HepG2 (cell line): ENCODE results near the gene FAM234B. TPM values are rescaled to one million over a fixed set of nuclear protein-coding genes. Genes with fewer than 3 reads are reported as not detected.

Experiments
- ATAC-seq: fragments of 200-7000 bp; cut with Tn5 transposase; 3 replicates; pipeline ENCODE4 v1.9.1; 2020; ENCODE audit warnings: mild to moderate bottlenecking, moderate library complexity
- BruUV-seq: library from RNA; stranded (reverse); fragments of 400-500 nt; replicated peaks from 2 replicates; lab custom pipeline; 2021; lab: Mats Ljungman, UMichigan
- CTCF ChIA-PET: fragments of 300-600 bp; formaldehyde crosslinking; extraction: SDS; loops from one replicate; lab custom pipeline; 2021; ENCODE audit warnings: low total read pairs, inconsistent platforms, low intra/inter-chr PET ratio; lab: Yijun Ruan, JAX
- POLR2A ChIA-PET: fragments of 350-600 bp; sonication (Branson Sonifier 250); formaldehyde crosslinking; loops from one replicate; lab custom pipeline; 2020; ENCODE audit warnings: antibody characterized with exemption, inconsistent platforms; lab: Yijun Ruan, JAX
- DNase-seq: peaks from one replicate; pipeline ENCODE4 v3.0.0-alpha.2; 2015; ENCODE audit warnings: low spot score
- FAIRE-seq: peaks from 3 replicates; lab custom pipeline; 2011; peaks lifted over from hg19 to GRCh38; lab: Jason Lieb, UNC
- H2AFZ ChIP-seq: one replicate; pipeline ENCODE4 v1.6.1; 2011; ENCODE audit warnings: low read length, inconsistent platforms
- H3K27ac ChIP-seq: fragments of 300-600 bp; 3 replicates; pipeline ENCODE4 v1.8.0; 2011; ENCODE audit warnings: mixed run types, mild to moderate bottlenecking, mixed read lengths, low read length, inconsistent platforms; ENCODE audit not compliant: insufficient read depth; ENCODE audit errors: extremely low read length
- H3K27me3 ChIP-seq, 2 experiments: fragments of 200-600 bp in 1 of 2; 2 replicates in 1 of 2; 3 replicates in 1 of 2; pipeline versions ENCODE4 v1.6.0 to v1.8.0; 2011; ENCODE audit warnings: low read length in 2 of 2, mild to moderate bottlenecking in 2 of 2, moderate library complexity in 2 of 2, inconsistent platforms in 1 of 2; ENCODE audit not compliant: insufficient read depth in 2 of 2, control insufficient read depth in 1 of 2
- H3K36me3 ChIP-seq, 2 experiments: fragments of 200-600 bp in 1 of 2; replicated peaks in 1 of 2; 2 replicates in 1 of 2; 3 replicates in 1 of 2; pipeline versions ENCODE4 v1.5.1 to v1.8.0; 2011; ENCODE audit warnings: low read length in 2 of 2, inconsistent platforms in 1 of 2; ENCODE audit not compliant: insufficient read depth in 2 of 2, control insufficient read depth in 1 of 2
- H3K4me1 ChIP-seq: 2 replicates; pipeline ENCODE4 v1.5.1; 2012; ENCODE audit warnings: low read length, inconsistent platforms; ENCODE audit not compliant: insufficient read depth
- H3K4me2 ChIP-seq: 2 replicates; pipeline ENCODE4 v1.6.0; 2011; ENCODE audit warnings: low read depth, low read length, inconsistent platforms
- H3K4me3 ChIP-seq, 3 experiments: fragments of 200-600 bp in 1 of 3; sonication (generic), shearing (Covaris generic) in 1 of 3; replicated peaks in 1 of 3; 2 replicates each; pipeline ENCODE4 v1.5.1; 2011 to 2016; ENCODE audit warnings: low read length in 3 of 3, inconsistent platforms in 2 of 3, low read depth in 2 of 3, mild to moderate bottlenecking in 2 of 3, control low read depth in 1 of 3, mixed read lengths in 1 of 3; ENCODE audit not compliant: insufficient read depth in 1 of 3
- H3K79me2 ChIP-seq: one replicate; pipeline ENCODE4 v1.6.1; 2011; ENCODE audit warnings: low read length, inconsistent platforms; ENCODE audit not compliant: insufficient read depth
- H3K9ac ChIP-seq: 2 replicates; pipeline ENCODE4 v1.6.0; 2011; ENCODE audit warnings: mild to moderate bottlenecking, low read depth, low read length, inconsistent platforms; ENCODE audit not compliant: insufficient read depth
- H3K9me3 ChIP-seq: 2 replicates; pipeline ENCODE4 v1.5.1; 2012; ENCODE audit warnings: mild to moderate bottlenecking, low read length
- H4K20me1 ChIP-seq: 2 replicates; pipeline ENCODE4 v1.6.0; 2011; ENCODE audit warnings: inconsistent platforms, mild to moderate bottlenecking, low read length, moderate library complexity; ENCODE audit not compliant: insufficient read depth
- ASH2L ChIP-seq: fragments of 300-600, 200-600 bp; sonication (generic); IDR thresholded peaks from 2 replicates; pipeline ENCODE4 v1.7.0; 2017; ENCODE audit warnings: low read depth, mild to moderate bottlenecking, moderate library complexity, mixed read lengths, low read length; ENCODE audit not compliant: insufficient read length
- CREM ChIP-seq, 2 experiments: sonication (generic) in 1 of 2; formaldehyde crosslinking in 1 of 2; IDR thresholded peaks; 2 replicates each; pipeline versions ENCODE4 v1.4.0 to v1.6.1; 2016 to 2020; ENCODE audit warnings: antibody characterized with exemption in 1 of 2, mild to moderate bottlenecking in 1 of 2, missing genetic modification reagents in 1 of 2
- FOXA1 ChIP-seq, 2 experiments: fragments of 450-650 bp in 1 of 2; sonication (generic) in 1 of 2; formaldehyde crosslinking in 1 of 2; IDR thresholded peaks; 2 replicates each; pipeline versions ENCODE4 v1.4.0 to v1.6.1; 2016 to 2020; ENCODE audit warnings: missing genetic modification reagents in 1 of 2
- HOXA7 ChIP-seq: sonication (generic); formaldehyde crosslinking; IDR thresholded peaks from 2 replicates; pipeline ENCODE4 v1.8.1; 2022; ENCODE audit warnings: mild to moderate bottlenecking, missing genetic modification reagents, moderate library complexity
- KDM5B ChIP-seq: sonication (generic); formaldehyde crosslinking; IDR thresholded peaks from 2 replicates; pipeline ENCODE4 v1.4.0; 2020; ENCODE audit warnings: missing genetic modification reagents, mild to moderate bottlenecking, borderline replicate concordance
- POLR2G ChIP-seq: fragments of 200-400 bp; formaldehyde crosslinking; IDR thresholded peaks from 2 replicates; pipeline ENCODE4 v1.6.1; 2018; ENCODE audit warnings: mild to moderate bottlenecking, low read depth, low read length, moderate library complexity
- STAG1 ChIP-seq: sonication (generic); formaldehyde crosslinking; IDR thresholded peaks from 2 replicates; pipeline ENCODE4 v1.4.0; 2020; ENCODE audit warnings: missing genetic modification reagents
- ZBTB20 ChIP-seq: sonication (generic); formaldehyde crosslinking; IDR thresholded peaks from 2 replicates; pipeline ENCODE4 v1.8.1; 2023; ENCODE audit warnings: missing genetic modification reagents, low read depth, mild to moderate bottlenecking, borderline replicate concordance
- ZC3H13 ChIP-seq: sonication (generic); formaldehyde crosslinking; IDR thresholded peaks from 2 replicates; pipeline ENCODE4 v1.8.1; 2023; ENCODE audit warnings: mild to moderate bottlenecking, missing genetic modification reagents, moderate library complexity
- ZNF503 ChIP-seq: sonication (generic); formaldehyde crosslinking; IDR thresholded peaks from 2 replicates; pipeline ENCODE4 v1.4.0; 2020; ENCODE audit warnings: missing genetic modification reagents
- ZNF773 ChIP-seq: sonication (generic); formaldehyde crosslinking; IDR thresholded peaks from 2 replicates; pipeline ENCODE4 v1.4.0; 2020; ENCODE audit warnings: missing genetic modification reagents, borderline replicate concordance
- ZNF841 ChIP-seq: sonication (generic); formaldehyde crosslinking; IDR thresholded peaks from 2 replicates; pipeline ENCODE4 v1.8.1; 2023; ENCODE audit warnings: missing genetic modification reagents, borderline replicate concordance
- WGBS: methylation state at CpG from one replicate; pipeline ENCODE4 v1.1.6; 2017; ENCODE audit warnings: low lambda C conversion rate; 5-methylcytosine and 5-hydroxymethylcytosine counted together
- in situ Hi-C: cut with HindIII; loops from 2 replicates; pipeline ENCODE4 v1.10.0; 2017; ENCODE audit warnings: low pct_unique_long_range_greater_than_20kb; ENCODE audit not compliant: extremely low pct_ligation_motif_present
- intact Hi-C: fragments of 100-400 bp; cut with micrococcal nuclease; formaldehyde crosslinking; loops from one replicate; pipeline ENCODE4 v1.10.0; 2022; ENCODE audit not compliant: unreplicated experiment
- polyA plus RNA-seq, 8 experiments: library from polyadenylated mRNA; depleted of rRNA in 3 of 8; stranded (reverse) in 7 of 8; unstranded in 1 of 8; fragments of >200 nt; fragmentation: Illumina TruSeq in 4 of 8; extraction: Trizol in 4 of 8; gene quantifications; 2 replicates each; pipeline versions ENCODE4 v1.2.1 to v1.2.3, GENCODE V29; 2011 to 2016; ENCODE audit warnings: low read depth in 4 of 8, missing spikeins in 1 of 8, mixed read lengths in 1 of 8; ENCODE audit not compliant: insufficient read depth in 1 of 8
- total RNA-seq, 5 experiments: library from RNA; depleted of rRNA; stranded (reverse); fragments of >200 nt; fragmentation: Illumina TruSeq; extraction: Trizol; gene quantifications; 2 replicates each; pipeline ENCODE4 v1.2.3, GENCODE V29; 2016; ENCODE audit warnings: low read depth in 1 of 5
- TF ChIP-seq, protein P1 (sequence below): sonication (generic); formaldehyde crosslinking; IDR thresholded peaks from 2 replicates; pipeline ENCODE4 v1.4.0; 2020; ENCODE audit warnings: missing genetic modification reagents, borderline replicate concordance
- TF ChIP-seq, protein P2 (sequence below), 2 experiments: sonication (generic) in 1 of 2; formaldehyde crosslinking in 1 of 2; IDR thresholded peaks; 2 replicates each; pipeline versions ENCODE4 v1.4.0 to v1.6.1; 2018 to 2020; ENCODE audit warnings: missing genetic modification reagents in 2 of 2, borderline replicate concordance in 1 of 2, low read depth in 1 of 2, mild to moderate bottlenecking in 1 of 2, missing biosample characterization in 1 of 2

The FAM234B gene
- total and polyA plus RNA-seq, 2 of the 13 experiments (the other 11 are each of a cell fraction or from before 2014, with no cell fraction given) = 7.8 to 13.8 TPM

DNA sequence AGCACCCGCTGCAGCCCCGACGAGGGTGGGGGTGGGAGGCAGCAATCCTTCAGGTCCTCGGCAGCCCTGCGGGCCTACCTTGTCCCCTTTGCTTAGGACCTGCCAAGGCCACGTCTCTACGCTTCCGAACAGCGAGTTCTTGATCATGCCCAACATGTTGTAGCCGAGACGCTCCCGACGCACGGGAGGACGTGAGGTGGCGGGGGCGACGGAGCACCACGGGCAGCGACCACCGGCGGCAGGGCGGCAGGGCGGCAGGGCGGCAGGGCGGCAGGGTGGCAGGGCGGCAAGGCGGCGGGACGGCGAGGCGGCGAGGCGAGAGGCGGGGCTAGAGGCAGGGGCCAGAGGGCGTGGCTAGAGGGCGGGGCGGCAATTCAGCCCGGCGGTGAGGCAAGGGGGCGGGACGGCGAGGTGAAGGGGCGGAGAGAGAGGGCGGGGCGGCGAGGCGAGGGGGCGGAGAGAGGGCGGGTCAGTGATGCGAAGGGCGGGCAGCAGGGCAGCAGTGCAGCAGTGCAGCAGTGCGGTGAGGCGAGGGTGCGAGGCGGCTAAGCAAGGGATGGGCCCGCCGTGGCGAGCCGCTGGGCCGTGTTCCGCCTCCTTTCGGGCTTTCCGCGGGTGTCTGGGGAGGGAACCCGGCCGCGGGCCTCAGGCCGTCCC, 44.1 kb upstream of the FAM234B start, which contains the start of gene HEBP1:
Gene HEBP1 (minus strand): TSS at position 307 of the 657 bp plus-strand sequence. CDS start 151 bp downstream, at position 156.
- Histone ChIP-seq H3K9me3 (no peaks in the 10 kb centered on the region), H4K20me1 (peaks cover 4% of the 10 kb centered on the region; the same call in 1 of the 2 replicates), H2AFZ (no peak within 1 kb of the TSS), H3K4me2 (peak within 1 kb of the TSS; percentile 96), H3K36me3 (no peaks in the 10 kb centered on the region), H3K9ac (peak within 1 kb of the TSS; percentile 80), H3K27ac (peak within 1 kb of the TSS; percentile 52), H3K27me3 (no peaks in the 10 kb centered on the region; a peak in 1 of 5 replicates), H3K4me3 (peak within 1 kb of the TSS; percentile 74 to 85 (median 84)), H3K4me1 (peaks cover 27% of the 10 kb centered on the region), H3K79me2 (peaks cover 6% of the 10 kb centered on the region)
- ATAC-seq (peak; percentile 90), DNase-seq (peak; percentile 59), FAIRE-seq (no peak)
- ChIA-PET POLR2A (no interaction called here), CTCF (no interaction called here)
- 0% methylated on average over 29 of the region's 69 CpGs for WGBS
- in situ Hi-C loops = no loop called here
- intact Hi-C loops = loop anchor here (2.0 to 5.0 kb wide), 2 partner anchors 79 to 102 kb away; partner anchors contain the start of gene GSG1
- no TSS peak for BruUV-seq
- TF ChIP-seq KDM5B (CRISPR knock-in tag) = peak; percentile 54; the same call in 1 of the 2 replicates
- 0 out of 2 replicates have a peak, but pooled peaks have one; percentile 24 for TF ChIP-seq ZBTB20 (CRISPR knock-in tag)
- peak; percentile 26 for TF ChIP-seq ASH2L
- TF ChIP-seq POLR2G = peak; percentile 64
- TF ChIP-seq ZNF503 = no peak
- 0 out of 2 replicates have a peak, but pooled peaks have one; percentile 68 for TF ChIP-seq ZC3H13
- no peak for TF ChIP-seq STAG1 (CRISPR knock-in tag)
- TF ChIP-seq, protein P1, sequence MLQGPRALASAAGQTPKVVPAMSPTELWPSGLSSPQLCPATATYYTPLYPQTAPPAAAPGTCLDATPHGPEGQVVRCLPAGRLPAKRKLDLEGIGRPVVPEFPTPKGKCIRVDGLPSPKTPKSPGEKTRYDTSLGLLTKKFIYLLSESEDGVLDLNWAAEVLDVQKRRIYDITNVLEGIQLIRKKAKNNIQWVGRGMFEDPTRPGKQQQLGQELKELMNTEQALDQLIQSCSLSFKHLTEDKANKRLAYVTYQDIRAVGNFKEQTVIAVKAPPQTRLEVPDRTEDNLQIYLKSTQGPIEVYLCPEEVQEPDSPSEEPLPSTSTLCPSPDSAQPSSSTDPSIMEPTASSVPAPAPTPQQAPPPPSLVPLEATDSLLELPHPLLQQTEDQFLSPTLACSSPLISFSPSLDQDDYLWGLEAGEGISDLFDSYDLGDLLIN (CRISPR knock-in tag) = no peak
- TF ChIP-seq FOXA1 (IDR thresholded peaks at IDR 0.05) = no peak
- no peak for TF ChIP-seq FOXA1 (CRISPR knock-in tag; IDR thresholded peaks at IDR 0.05)
- TF ChIP-seq, protein P2, sequence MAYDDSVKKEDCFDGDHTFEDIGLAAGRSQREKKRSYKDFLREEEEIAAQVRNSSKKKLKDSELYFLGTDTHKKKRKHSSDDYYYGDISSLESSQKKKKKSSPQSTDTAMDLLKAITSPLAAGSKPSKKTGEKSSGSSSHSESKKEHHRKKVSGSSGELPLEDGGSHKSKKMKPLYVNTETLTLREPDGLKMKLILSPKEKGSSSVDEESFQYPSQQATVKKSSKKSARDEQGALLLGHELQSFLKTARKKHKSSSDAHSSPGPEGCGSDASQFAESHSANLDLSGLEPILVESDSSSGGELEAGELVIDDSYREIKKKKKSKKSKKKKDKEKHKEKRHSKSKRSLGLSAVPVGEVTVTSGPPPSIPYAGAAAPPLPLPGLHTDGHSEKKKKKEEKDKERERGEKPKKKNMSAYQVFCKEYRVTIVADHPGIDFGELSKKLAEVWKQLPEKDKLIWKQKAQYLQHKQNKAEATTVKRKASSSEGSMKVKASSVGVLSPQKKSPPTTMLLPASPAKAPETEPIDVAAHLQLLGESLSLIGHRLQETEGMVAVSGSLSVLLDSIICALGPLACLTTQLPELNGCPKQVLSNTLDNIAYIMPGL (CRISPR knock-in tag; IDR thresholded peaks at IDR 0.05; ENCODE audit: borderline replicate concordance in 1 of 2, low read depth in 1 of 2) = peak in 1 of 2 experiments; percentile 78; a peak in 2 of 4 replicates
- TF ChIP-seq HOXA7 (CRISPR knock-in tag) = peak; percentile 81; the same call in 1 of the 2 replicates
- TF ChIP-seq CREM (IDR thresholded peaks at IDR 0.05) = no peak
- no peak for TF ChIP-seq CREM (CRISPR knock-in tag; IDR thresholded peaks at IDR 0.05)
- TF ChIP-seq ZNF773 = 0 out of 2 replicates have a peak, but pooled peaks have one; percentile 14
- TF ChIP-seq ZNF841 (CRISPR knock-in tag) = 0 out of 2 replicates have a peak, but pooled peaks have one; percentile 67
